Transverse colon (tissue), 4 donors: ENCODE measurements around the gene ZNF597. TPM values are rescaled to one million over a fixed set of nuclear protein-coding genes. Genes with fewer than 3 reads are reported as not detected.

Source experiments
- DNase-seq: peaks from one replicate; pipeline ENCODE4 v3.0.0-alpha.2; 2019
- H3K27ac ChIP-seq, 4 donors: fragments of 200-600 bp; sonication (generic); 2 replicates each; pipeline ENCODE4 v1.5.1; 2016 to 2018; ENCODE audit warnings: inconsistent platforms in 4 of 4
- H3K27me3 ChIP-seq: fragments of 200-600 bp; sonication (generic); 2 replicates; pipeline ENCODE4 v1.5.1; 2017; ENCODE audit warnings: inconsistent platforms
- H3K36me3 ChIP-seq, 4 donors: fragments of 200-600 bp; sonication (generic); 2 replicates each; pipeline ENCODE4 v1.5.1; 2017 to 2019; ENCODE audit warnings: inconsistent platforms in 4 of 4
- H3K4me1 ChIP-seq, 4 donors: fragments of 200-600 bp; sonication (generic); 2 replicates each; pipeline ENCODE4 v1.5.1; 2017 to 2020; ENCODE audit warnings: inconsistent platforms in 4 of 4
- H3K4me3 ChIP-seq, 4 donors: fragments of 200-600 bp; sonication (generic); 1 replicate in 1 of 4; 2 replicates in 3 of 4; pipeline versions ENCODE4 v1.5.1 to v1.6.1; 2017 to 2019; ENCODE audit warnings: inconsistent platforms in 4 of 4
- H3K9me3 ChIP-seq, 2 donors: fragments of 200-600 bp; sonication (generic); 2 replicates each; pipeline ENCODE4 v1.5.1; 2017 to 2019; ENCODE audit warnings: inconsistent platforms in 2 of 2
- EP300 ChIP-seq: sonication (generic); formaldehyde crosslinking; IDR thresholded peaks from one replicate; pipeline ENCODE4 v1.6.1; 2017; ENCODE audit warnings: antibody characterized with exemption, low read depth
- POLR2A ChIP-seq: fragments of 450-650 bp; IDR thresholded peaks from one replicate; pipeline ENCODE4 v1.6.1; 2016; ENCODE audit warnings: antibody characterized with exemption, mild to moderate bottlenecking, moderate library complexity
- POLR2AphosphoS5 ChIP-seq, 3 donors: sonication (generic); formaldehyde crosslinking; IDR thresholded peaks; one replicate each; pipeline ENCODE4 v1.6.1; 2016; ENCODE audit warnings: antibody characterized with exemption in 3 of 3
- WGBS, 2 donors: methylation state at CpG; one replicate each; pipeline ENCODE4 v1.1.5; 2018; ENCODE audit warnings: low coverage in 1 of 2; 5-methylcytosine and 5-hydroxymethylcytosine counted together
- in situ Hi-C, 4 donors: fragments of 200-750 bp; cut with MboI; loops; one replicate each; pipeline versions ENCODE4 v1.15.0 to v1.15.1; 2017; ENCODE audit warnings: low sequenced_read_pairs in 3 of 4, low pct_ligation_motif_present in 1 of 4, low pct_unique_long_range_greater_than_20kb in 1 of 4
- intact Hi-C: fragments of 100-400 bp; cut with DNase I; formaldehyde crosslinking; loops from one replicate; pipeline ENCODE4 v1.15.1; 2023; ENCODE audit warnings: low total_unique reads
- total RNA-seq, 4 donors: library from RNA; depleted of rRNA; stranded (reverse); fragments of >200 nt; gene quantifications; one replicate each; pipeline ENCODE4 v1.1.0, GENCODE V29; 2016
- TF ChIP-seq, protein P1 (sequence below), 5 experiments: fragments of 200-600 bp in 3 of 5; fragments of 450-650 bp in 2 of 5; sonication (generic) in 3 of 5; IDR thresholded peaks; 1 replicate in 2 of 5; 2 replicates in 3 of 5; pipeline ENCODE4 v1.5.1; 2016 to 2017; ENCODE audit warnings: antibody characterized with exemption in 5 of 5, inconsistent platforms in 3 of 5, mild to moderate bottlenecking in 2 of 5, moderate library complexity in 1 of 5

Gene ZNF597
- total RNA-seq, 4 donors from 2014 or later = 0.37 to 2.4 (median 0.91) TPM

DNA sequence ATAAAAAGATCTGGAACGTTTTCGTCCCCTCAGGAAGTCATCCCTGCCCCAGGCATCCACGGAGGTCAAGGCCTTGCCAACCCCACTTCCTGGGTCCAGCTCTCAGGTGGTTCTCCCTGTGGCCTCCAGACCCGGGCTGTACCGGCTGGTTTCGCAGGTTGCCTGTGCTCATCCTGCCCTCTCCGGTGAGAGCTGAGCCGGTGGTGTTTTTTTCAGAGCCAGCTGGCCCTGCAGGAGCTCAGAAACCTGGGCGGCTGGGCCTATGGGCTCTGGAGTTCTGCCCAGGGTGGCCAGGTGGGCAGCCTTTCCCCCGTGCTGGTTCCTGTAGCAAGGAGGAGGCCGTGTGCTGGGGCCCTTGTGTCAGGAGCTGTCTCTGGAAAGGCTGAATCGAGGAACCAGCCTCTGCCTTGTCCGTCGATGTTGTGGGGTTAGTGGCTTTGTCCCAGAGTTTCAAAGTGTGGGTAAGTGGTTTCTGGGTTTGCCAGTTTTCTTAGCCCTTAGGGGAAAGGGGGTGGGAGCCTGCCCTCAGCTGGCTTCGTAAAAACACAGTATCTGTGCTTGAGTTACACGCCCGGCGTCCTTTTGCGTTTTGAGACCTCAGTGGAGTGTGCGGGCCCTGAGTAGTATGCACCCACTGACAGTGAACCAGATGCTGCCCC lies 28.3 kb upstream of the ZNF597 start:
- Histone ChIP-seq H3K27ac (no peak overlapping the region), H3K36me3 (no peaks in the 10 kb centered on the region), H3K4me3 (no peak overlapping the region), H3K27me3 (no peaks in the 10 kb centered on the region), H3K4me1 (peaks cover 0 to 42% (median 25%) of the 10 kb centered on the region in 4 donors), H3K9me3 (no peaks in the 10 kb centered on the region)
- 89% methylated on average over 20 of the region's 20 CpGs; no CpG with 5 or more reads in 1 of the 2 donors for WGBS, 2 donors
- no peak for DNase-seq
- in situ Hi-C loops = no loop called here
- TF ChIP-seq, protein P1, sequence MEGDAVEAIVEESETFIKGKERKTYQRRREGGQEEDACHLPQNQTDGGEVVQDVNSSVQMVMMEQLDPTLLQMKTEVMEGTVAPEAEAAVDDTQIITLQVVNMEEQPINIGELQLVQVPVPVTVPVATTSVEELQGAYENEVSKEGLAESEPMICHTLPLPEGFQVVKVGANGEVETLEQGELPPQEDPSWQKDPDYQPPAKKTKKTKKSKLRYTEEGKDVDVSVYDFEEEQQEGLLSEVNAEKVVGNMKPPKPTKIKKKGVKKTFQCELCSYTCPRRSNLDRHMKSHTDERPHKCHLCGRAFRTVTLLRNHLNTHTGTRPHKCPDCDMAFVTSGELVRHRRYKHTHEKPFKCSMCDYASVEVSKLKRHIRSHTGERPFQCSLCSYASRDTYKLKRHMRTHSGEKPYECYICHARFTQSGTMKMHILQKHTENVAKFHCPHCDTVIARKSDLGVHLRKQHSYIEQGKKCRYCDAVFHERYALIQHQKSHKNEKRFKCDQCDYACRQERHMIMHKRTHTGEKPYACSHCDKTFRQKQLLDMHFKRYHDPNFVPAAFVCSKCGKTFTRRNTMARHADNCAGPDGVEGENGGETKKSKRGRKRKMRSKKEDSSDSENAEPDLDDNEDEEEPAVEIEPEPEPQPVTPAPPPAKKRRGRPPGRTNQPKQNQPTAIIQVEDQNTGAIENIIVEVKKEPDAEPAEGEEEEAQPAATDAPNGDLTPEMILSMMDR (IDR thresholded peaks at IDR 0.05) = no peak
- no peak for TF ChIP-seq POLR2AphosphoS5 (IDR thresholded peaks at IDR 0.05)
- no peak for TF ChIP-seq POLR2A
- TF ChIP-seq EP300 = no peak
- intact Hi-C loops = no loop called here

DNA sequence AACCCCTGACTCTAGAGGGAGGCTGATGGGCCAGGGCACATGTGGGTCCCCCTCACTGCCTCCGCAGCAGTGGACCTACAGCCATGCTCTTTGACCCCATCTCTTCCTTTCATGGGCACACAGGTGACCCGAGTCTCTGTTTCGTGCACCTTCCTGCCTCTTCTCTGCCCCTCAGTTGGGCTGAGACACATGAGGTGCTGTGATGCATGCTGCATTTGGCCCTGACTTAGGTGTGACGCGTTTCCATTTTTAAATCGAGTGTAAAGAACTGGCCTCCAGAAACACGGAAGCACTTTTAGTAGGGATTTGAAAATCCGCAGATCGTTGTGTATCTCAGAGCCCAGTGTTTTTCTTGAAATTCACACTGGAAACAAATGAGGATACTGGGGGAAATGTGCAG lies 27.4 kb upstream of the ZNF597 start:
- H3K9me3 ChIP-seq = no peaks in the 10 kb centered on the region
- intact Hi-C loops = no loop called here
- no peaks in the 10 kb centered on the region for H3K36me3 ChIP-seq
- no peak for TF ChIP-seq POLR2AphosphoS5 (IDR thresholded peaks at IDR 0.05)
- TF ChIP-seq EP300 = no peak
- TF ChIP-seq, protein P1 (IDR thresholded peaks at IDR 0.05) = no peak
- no peak for TF ChIP-seq POLR2A
- no peak overlapping the region for H3K4me3 ChIP-seq
- in situ Hi-C loops = no loop called here
- no peak overlapping the region for H3K27ac ChIP-seq
- peaks cover 0 to 42% (median 20%) of the 10 kb centered on the region in 4 donors for H3K4me1 ChIP-seq
- no peaks in the 10 kb centered on the region for H3K27me3 ChIP-seq
- DNase-seq = no peak
- whole genome bisulfite sequencing, 2 donors = 90 to 100% methylated on average over 2 to 9 of the region's 9 CpGs

DNA sequence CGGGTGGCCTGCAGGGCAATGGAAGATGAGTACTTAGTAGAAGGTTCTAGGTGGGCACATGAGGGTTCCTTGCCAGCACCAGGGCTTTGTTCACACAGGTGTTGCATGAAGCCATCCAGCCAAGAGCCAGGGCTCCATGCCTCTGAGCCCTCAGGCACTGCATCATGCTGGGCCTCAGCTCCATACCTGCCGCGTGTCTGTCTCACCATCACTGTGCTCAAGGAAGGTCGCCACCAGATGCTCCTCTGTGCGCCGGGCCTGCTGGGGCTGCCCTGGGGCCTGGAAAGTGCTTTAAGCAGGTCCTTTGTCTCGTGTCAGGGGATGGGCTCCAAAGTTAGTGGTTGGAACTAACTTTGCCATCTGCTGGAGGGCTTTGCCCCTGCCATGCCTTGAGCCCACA lies 26.4 kb upstream of the ZNF597 start:
- TF ChIP-seq POLR2AphosphoS5 (IDR thresholded peaks at IDR 0.05) (no peak), EP300 (no peak), POLR2A (no peak)
- TF ChIP-seq, protein P1 (IDR thresholded peaks at IDR 0.05) = no peak
- peaks cover 0 to 39% (median 13%) of the 10 kb centered on the region in 4 donors for H3K4me1 ChIP-seq
- no peaks in the 10 kb centered on the region for H3K27me3 ChIP-seq
- no peak for DNase-seq
- intact Hi-C loops = no loop called here
- no peaks in the 10 kb centered on the region for H3K36me3 ChIP-seq
- in situ Hi-C loops = no loop called here
- 87% methylated on average over 7 of the region's 7 CpGs; no CpG with 5 or more reads in 1 of the 2 donors for WGBS, 2 donors
- H3K27ac ChIP-seq = no peak overlapping the region
- H3K4me3 ChIP-seq = no peak overlapping the region
- H3K9me3 ChIP-seq = no peaks in the 10 kb centered on the region

DNA sequence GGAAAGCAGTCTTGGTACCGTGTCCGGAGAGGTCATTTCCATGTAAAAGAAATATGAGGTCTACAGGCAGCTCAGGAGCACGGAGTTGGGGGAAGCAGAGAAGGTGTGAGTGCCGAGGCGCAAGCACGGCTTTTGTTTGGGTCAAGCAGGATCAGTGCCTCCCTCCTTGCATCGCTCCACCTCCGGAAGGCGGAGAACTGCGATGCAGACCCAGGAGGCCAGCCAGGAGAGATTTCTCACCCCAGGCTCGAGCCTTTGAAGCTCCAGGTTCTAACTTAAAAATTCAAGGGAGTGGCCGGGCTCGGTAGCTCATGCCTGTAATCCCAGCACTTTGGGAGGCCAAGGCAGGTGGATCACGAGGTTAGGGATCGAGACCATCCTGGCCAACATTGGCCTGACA lies 25.2 kb upstream of the ZNF597 start:
- no peaks in the 10 kb centered on the region for H3K27me3 ChIP-seq
- in situ Hi-C loops (no loop called here), intact Hi-C loops (no loop called here)
- no peak overlapping the region for H3K4me3 ChIP-seq
- H3K4me1 ChIP-seq = peaks cover 8 to 39% (median 15%) of the 10 kb centered on the region in 4 donors
- H3K36me3 ChIP-seq = no peaks in the 10 kb centered on the region
- WGBS, 2 donors = 74 to 86% methylated on average over 7 to 15 of the region's 15 CpGs
- H3K27ac ChIP-seq = no peak overlapping the region
- DNase-seq = no peak
- no peaks in the 10 kb centered on the region for H3K9me3 ChIP-seq
- TF ChIP-seq EP300 (no peak), POLR2A (no peak), POLR2AphosphoS5 (IDR thresholded peaks at IDR 0.05) (no peak)
- TF ChIP-seq, protein P1 (IDR thresholded peaks at IDR 0.05) = no peak
